Liver (tissue), 9 donors: ENCODE results near the gene C2orf80. TPM values are rescaled to one million over a fixed set of nuclear protein-coding genes. Genes with fewer than 3 reads are reported as not detected.

ENCODE experiments used
- DNase-seq: peaks from one replicate; pipeline ENCODE4 v3.0.0-alpha.2; 2017; ENCODE audit warnings: low spot score
- H3K27ac ChIP-seq, 2 donors: one replicate each; pipeline ENCODE4 v1.7.0; 2013; ENCODE audit warnings: inconsistent platforms in 2 of 2, low read length in 2 of 2, control low read depth in 1 of 2, low read depth in 1 of 2, mild to moderate bottlenecking in 1 of 2
- H3K27me3 ChIP-seq, 4 donors: one replicate each; pipeline versions ENCODE4 v1.6.1 to v1.7.0; 2013; ENCODE audit warnings: low read length in 3 of 4, inconsistent platforms in 1 of 4, mild to moderate bottlenecking in 1 of 4, moderate library complexity in 1 of 4; ENCODE audit not compliant: control insufficient read depth in 4 of 4, insufficient read depth in 4 of 4
- H3K36me3 ChIP-seq, 4 donors: one replicate each; pipeline versions ENCODE4 v1.6.1 to v1.7.0; 2013; ENCODE audit warnings: low read length in 3 of 4, mild to moderate bottlenecking in 3 of 4, low read depth in 1 of 4, moderate library complexity in 1 of 4; ENCODE audit not compliant: control insufficient read depth in 4 of 4, insufficient read depth in 3 of 4
- H3K4me1 ChIP-seq, 4 donors: one replicate each; pipeline versions ENCODE4 v1.6.1 to v1.7.0; 2013; ENCODE audit warnings: low read length in 3 of 4, mild to moderate bottlenecking in 3 of 4, moderate library complexity in 1 of 4; ENCODE audit not compliant: control insufficient read depth in 4 of 4, insufficient read depth in 4 of 4
- H3K4me3 ChIP-seq, 3 donors: one replicate each; pipeline versions ENCODE4 v1.6.1 to v1.7.0; 2013; ENCODE audit warnings: low read length in 3 of 3, control low read depth in 1 of 3, low read depth in 1 of 3, mild to moderate bottlenecking in 1 of 3
- H3K9ac ChIP-seq, 2 donors: one replicate each; pipeline ENCODE4 v1.7.0; 2013; ENCODE audit warnings: low read length in 2 of 2, mild to moderate bottlenecking in 2 of 2, moderate library complexity in 2 of 2, control low read depth in 1 of 2, low read depth in 1 of 2
- H3K9me3 ChIP-seq, 4 donors: one replicate each; pipeline versions ENCODE4 v1.6.1 to v1.7.0; 2013; ENCODE audit warnings: low read length in 3 of 4; ENCODE audit not compliant: control insufficient read depth in 4 of 4
- EGR1 ChIP-seq, 2 donors: IDR thresholded peaks; 2 replicates each; pipeline ENCODE4 v1.6.1; 2016 to 2018; ENCODE audit warnings: antibody characterized with exemption in 2 of 2, low read depth in 2 of 2
- FOXA1 ChIP-seq: IDR thresholded peaks from 2 replicates; pipeline ENCODE4 v1.6.1; 2016; ENCODE audit warnings: antibody characterized with exemption
- FOXA2 ChIP-seq: IDR thresholded peaks from 2 replicates; pipeline ENCODE4 v1.6.1; 2016; ENCODE audit warnings: antibody characterized with exemption
- GABPA ChIP-seq, 2 donors: IDR thresholded peaks in 1 of 2; conservative IDR thresholded peaks in 1 of 2; 2 replicates each; pipeline ENCODE4 v1.6.1; 2016; ENCODE audit warnings: antibody characterized with exemption in 2 of 2, mild to moderate bottlenecking in 1 of 2, moderate library complexity in 1 of 2
- HNF4A ChIP-seq, 2 donors: conservative IDR thresholded peaks; 2 replicates each; pipeline ENCODE4 v1.6.1; 2016; ENCODE audit warnings: antibody characterized with exemption in 2 of 2, mild to moderate bottlenecking in 2 of 2
- HNF4G ChIP-seq: IDR thresholded peaks from 2 replicates; pipeline ENCODE4 v1.6.1; 2016; ENCODE audit warnings: antibody characterized with exemption
- JUND ChIP-seq, 2 donors: IDR thresholded peaks; 2 replicates each; pipeline ENCODE4 v1.6.1; 2016; ENCODE audit warnings: antibody characterized with exemption in 2 of 2
- NR2F2 ChIP-seq: IDR thresholded peaks from 2 replicates; pipeline ENCODE4 v1.6.1; 2016; ENCODE audit warnings: antibody characterized with exemption
- RAD21 ChIP-seq, 2 donors: IDR thresholded peaks; 2 replicates each; pipeline ENCODE4 v1.6.1; 2016; ENCODE audit warnings: antibody characterized with exemption in 2 of 2, mild to moderate bottlenecking in 2 of 2
- RXRA ChIP-seq, 2 donors: IDR thresholded peaks; 2 replicates each; pipeline ENCODE4 v1.6.1; 2017 to 2018; ENCODE audit warnings: antibody characterized with exemption in 2 of 2, mild to moderate bottlenecking in 1 of 2
- SP1 ChIP-seq: IDR thresholded peaks from 2 replicates; pipeline ENCODE4 v1.6.1; 2018; ENCODE audit warnings: antibody characterized with exemption, mild to moderate bottlenecking
- TAF1 ChIP-seq: conservative IDR thresholded peaks from 2 replicates; pipeline ENCODE4 v1.6.1; 2016; ENCODE audit warnings: antibody characterized with exemption, mild to moderate bottlenecking
- YY1 ChIP-seq: IDR thresholded peaks from 2 replicates; pipeline ENCODE4 v1.6.1; 2016; ENCODE audit warnings: antibody characterized with exemption, mild to moderate bottlenecking
- WGBS: extraction: QIAGEN DNeasy Blood & Tissue Kit; methylation state at CpG from one replicate; pipeline ENCODE4 v1.1.7; 2013; 5-methylcytosine and 5-hydroxymethylcytosine counted together
- polyA plus RNA-seq, 2 donors: library from polyadenylated mRNA; stranded (reverse) in 1 of 2; unstranded in 1 of 2; fragments of 200-250 nt in 1 of 2; fragments of >200 nt in 1 of 2; fragmentation: Nextera tagmentation in 1 of 2; extraction: Ambion mirVana in 1 of 2; gene quantifications; one replicate each; pipeline versions ENCODE4 v1.2.1 to v1.2.3, GENCODE V29; 2013 to 2015
- total RNA-seq, 2 donors: library from RNA; depleted of rRNA; stranded (reverse); fragments of >200 nt; gene quantifications; one replicate each; pipeline ENCODE4 v1.2.3, GENCODE V29; 2014
- TF ChIP-seq, protein P1 (sequence below): fragments of 150-350 bp; IDR thresholded peaks from 2 replicates; pipeline ENCODE4 v1.5.1; 2017; ENCODE audit warnings: improper control_type of control experiment, low read depth, low read length; ENCODE audit not compliant: missing input control
- TF ChIP-seq, protein P2 (sequence below): IDR thresholded peaks from 2 replicates; pipeline ENCODE4 v1.6.1; 2016; ENCODE audit warnings: antibody characterized with exemption
- TF ChIP-seq, protein P3 (sequence below): IDR thresholded peaks from 2 replicates; pipeline ENCODE4 v1.6.1; 2016; ENCODE audit warnings: antibody characterized with exemption
- TF ChIP-seq, protein P4 (sequence below): IDR thresholded peaks from 2 replicates; pipeline ENCODE4 v1.6.1; 2016; ENCODE audit warnings: antibody characterized with exemption
- TF ChIP-seq, protein P5 (sequence below): IDR thresholded peaks from 2 replicates; pipeline ENCODE4 v1.6.1; 2016; ENCODE audit warnings: antibody characterized with exemption, mild to moderate bottlenecking
- donor health status: healthy.
- donor health status: healthy.
- donor health status: healthy.
- donor health status: healthy.
- donor health status: healthy.

C2orf80 gene
- total and polyA plus RNA-seq, 4 donors = not detected

DNA sequence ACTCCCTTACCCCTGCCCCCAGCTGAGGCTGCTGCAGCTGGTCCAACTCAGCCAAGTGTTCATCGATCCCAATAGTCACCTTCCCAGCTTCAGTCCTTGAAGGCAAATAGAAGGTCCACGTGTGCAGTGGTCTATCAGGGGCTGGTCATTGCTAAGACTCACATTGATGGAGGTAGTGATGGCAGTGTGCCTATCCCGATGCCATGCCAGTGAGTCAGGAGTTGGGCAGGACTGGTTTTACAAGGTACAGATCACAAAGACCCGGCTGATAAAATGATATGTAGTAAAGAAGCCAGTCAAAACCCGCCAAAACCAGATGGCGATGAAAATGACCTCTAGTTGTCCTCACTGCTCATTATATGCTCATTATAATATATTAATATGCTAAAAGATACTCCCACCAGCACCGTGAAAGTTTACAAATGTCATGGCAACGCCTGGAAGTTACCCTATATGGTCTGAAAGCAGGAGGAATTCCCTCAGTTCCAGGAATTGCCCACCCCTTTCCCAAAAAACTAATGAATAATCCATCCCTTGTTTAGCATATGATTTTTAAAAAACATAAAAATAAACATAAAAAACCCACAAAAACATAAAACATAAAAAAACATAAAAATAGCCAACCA is 2.9 kb upstream of the C2orf80 start:
- no peak overlapping the region for H3K27ac ChIP-seq
- no peak for DNase-seq
- H3K27me3 ChIP-seq = no peaks in the 10 kb centered on the region
- no peaks in the 10 kb centered on the region for H3K9me3 ChIP-seq
- 85% methylated on average over 8 of the region's 8 CpGs for WGBS
- H3K36me3 ChIP-seq = no peaks in the 10 kb centered on the region
- no peak overlapping the region for H3K4me3 ChIP-seq
- TF ChIP-seq EGR1 (IDR thresholded peaks at IDR 0.05; ENCODE audit: low read depth in 2 of 2) (no peak), RXRA (IDR thresholded peaks at IDR 0.05) (no peak), YY1 (no peak), JUND (IDR thresholded peaks at IDR 0.05) (no peak), NR2F2 (no peak), GABPA (IDR thresholded peaks at IDR 0.05 in 1 of 2, conservative IDR thresholded peaks at IDR 0.05 in 1 of 2) (no peak), TAF1 (no peak), FOXA2 (no peak), HNF4G (no peak), FOXA1 (no peak), HNF4A (conservative IDR thresholded peaks at IDR 0.05) (no peak), RAD21 (IDR thresholded peaks at IDR 0.05) (no peak), SP1 (no peak)
- TF ChIP-seq, protein P1, sequence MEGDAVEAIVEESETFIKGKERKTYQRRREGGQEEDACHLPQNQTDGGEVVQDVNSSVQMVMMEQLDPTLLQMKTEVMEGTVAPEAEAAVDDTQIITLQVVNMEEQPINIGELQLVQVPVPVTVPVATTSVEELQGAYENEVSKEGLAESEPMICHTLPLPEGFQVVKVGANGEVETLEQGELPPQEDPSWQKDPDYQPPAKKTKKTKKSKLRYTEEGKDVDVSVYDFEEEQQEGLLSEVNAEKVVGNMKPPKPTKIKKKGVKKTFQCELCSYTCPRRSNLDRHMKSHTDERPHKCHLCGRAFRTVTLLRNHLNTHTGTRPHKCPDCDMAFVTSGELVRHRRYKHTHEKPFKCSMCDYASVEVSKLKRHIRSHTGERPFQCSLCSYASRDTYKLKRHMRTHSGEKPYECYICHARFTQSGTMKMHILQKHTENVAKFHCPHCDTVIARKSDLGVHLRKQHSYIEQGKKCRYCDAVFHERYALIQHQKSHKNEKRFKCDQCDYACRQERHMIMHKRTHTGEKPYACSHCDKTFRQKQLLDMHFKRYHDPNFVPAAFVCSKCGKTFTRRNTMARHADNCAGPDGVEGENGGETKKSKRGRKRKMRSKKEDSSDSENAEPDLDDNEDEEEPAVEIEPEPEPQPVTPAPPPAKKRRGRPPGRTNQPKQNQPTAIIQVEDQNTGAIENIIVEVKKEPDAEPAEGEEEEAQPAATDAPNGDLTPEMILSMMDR = no peak
- TF ChIP-seq, protein P2, sequence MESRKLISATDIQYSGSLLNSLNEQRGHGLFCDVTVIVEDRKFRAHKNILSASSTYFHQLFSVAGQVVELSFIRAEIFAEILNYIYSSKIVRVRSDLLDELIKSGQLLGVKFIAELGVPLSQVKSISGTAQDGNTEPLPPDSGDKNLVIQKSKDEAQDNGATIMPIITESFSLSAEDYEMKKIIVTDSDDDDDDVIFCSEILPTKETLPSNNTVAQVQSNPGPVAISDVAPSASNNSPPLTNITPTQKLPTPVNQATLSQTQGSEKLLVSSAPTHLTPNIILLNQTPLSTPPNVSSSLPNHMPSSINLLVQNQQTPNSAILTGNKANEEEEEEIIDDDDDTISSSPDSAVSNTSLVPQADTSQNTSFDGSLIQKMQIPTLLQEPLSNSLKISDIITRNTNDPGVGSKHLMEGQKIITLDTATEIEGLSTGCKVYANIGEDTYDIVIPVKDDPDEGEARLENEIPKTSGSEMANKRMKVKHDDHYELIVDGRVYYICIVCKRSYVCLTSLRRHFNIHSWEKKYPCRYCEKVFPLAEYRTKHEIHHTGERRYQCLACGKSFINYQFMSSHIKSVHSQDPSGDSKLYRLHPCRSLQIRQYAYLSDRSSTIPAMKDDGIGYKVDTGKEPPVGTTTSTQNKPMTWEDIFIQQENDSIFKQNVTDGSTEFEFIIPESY = no peak
- TF ChIP-seq, protein P3, sequence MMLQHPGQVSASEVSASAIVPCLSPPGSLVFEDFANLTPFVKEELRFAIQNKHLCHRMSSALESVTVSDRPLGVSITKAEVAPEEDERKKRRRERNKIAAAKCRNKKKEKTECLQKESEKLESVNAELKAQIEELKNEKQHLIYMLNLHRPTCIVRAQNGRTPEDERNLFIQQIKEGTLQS = no peak
- TF ChIP-seq, protein P4, sequence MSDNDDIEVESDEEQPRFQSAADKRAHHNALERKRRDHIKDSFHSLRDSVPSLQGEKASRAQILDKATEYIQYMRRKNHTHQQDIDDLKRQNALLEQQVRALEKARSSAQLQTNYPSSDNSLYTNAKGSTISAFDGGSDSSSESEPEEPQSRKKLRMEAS = no peak
- TF ChIP-seq, protein P5, sequence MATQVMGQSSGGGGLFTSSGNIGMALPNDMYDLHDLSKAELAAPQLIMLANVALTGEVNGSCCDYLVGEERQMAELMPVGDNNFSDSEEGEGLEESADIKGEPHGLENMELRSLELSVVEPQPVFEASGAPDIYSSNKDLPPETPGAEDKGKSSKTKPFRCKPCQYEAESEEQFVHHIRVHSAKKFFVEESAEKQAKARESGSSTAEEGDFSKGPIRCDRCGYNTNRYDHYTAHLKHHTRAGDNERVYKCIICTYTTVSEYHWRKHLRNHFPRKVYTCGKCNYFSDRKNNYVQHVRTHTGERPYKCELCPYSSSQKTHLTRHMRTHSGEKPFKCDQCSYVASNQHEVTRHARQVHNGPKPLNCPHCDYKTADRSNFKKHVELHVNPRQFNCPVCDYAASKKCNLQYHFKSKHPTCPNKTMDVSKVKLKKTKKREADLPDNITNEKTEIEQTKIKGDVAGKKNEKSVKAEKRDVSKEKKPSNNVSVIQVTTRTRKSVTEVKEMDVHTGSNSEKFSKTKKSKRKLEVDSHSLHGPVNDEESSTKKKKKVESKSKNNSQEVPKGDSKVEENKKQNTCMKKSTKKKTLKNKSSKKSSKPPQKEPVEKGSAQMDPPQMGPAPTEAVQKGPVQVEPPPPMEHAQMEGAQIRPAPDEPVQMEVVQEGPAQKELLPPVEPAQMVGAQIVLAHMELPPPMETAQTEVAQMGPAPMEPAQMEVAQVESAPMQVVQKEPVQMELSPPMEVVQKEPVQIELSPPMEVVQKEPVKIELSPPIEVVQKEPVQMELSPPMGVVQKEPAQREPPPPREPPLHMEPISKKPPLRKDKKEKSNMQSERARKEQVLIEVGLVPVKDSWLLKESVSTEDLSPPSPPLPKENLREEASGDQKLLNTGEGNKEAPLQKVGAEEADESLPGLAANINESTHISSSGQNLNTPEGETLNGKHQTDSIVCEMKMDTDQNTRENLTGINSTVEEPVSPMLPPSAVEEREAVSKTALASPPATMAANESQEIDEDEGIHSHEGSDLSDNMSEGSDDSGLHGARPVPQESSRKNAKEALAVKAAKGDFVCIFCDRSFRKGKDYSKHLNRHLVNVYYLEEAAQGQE = no peak
- H3K9ac ChIP-seq = no peak overlapping the region
- H3K4me1 ChIP-seq = no peaks in the 10 kb centered on the region
